H9 (cell line): Measurements from ENCODE around the gene MICAL3. TPM values are rescaled to one million over a fixed set of nuclear protein-coding genes. Genes with fewer than 3 reads are reported as not detected.

ENCODE experiments used
- DNase-seq: peaks from one replicate; pipeline ENCODE4 v3.0.0-alpha.2; 2017
- H2AFZ ChIP-seq: one replicate; pipeline ENCODE4 v1.6.1; 2013; ENCODE audit warnings: mild to moderate bottlenecking, low read length, control low read depth, moderate library complexity
- H2AK5ac ChIP-seq: 2 replicates; pipeline ENCODE4 v1.6.1; 2013; ENCODE audit warnings: low read length, control low read depth, mixed read lengths; ENCODE audit not compliant: insufficient read length
- H2BK120ac ChIP-seq: one replicate; pipeline ENCODE4 v1.6.1; 2013; ENCODE audit warnings: low read depth, mild to moderate bottlenecking, low read length, control low read depth, inconsistent platforms; ENCODE audit not compliant: poor library complexity, severe bottlenecking
- H2BK12ac ChIP-seq: 2 replicates; pipeline ENCODE4 v1.6.1; 2013; ENCODE audit warnings: low read length, control low read depth, mixed read lengths, low read depth; ENCODE audit not compliant: insufficient read length
- H2BK15ac ChIP-seq: 2 replicates; pipeline ENCODE4 v1.6.1; 2013; ENCODE audit warnings: low read depth, low read length, control low read depth
- H2BK20ac ChIP-seq: one replicate; pipeline ENCODE4 v1.6.1; 2013; ENCODE audit warnings: low read depth, mild to moderate bottlenecking, low read length, control low read depth, inconsistent platforms; ENCODE audit not compliant: poor library complexity, severe bottlenecking
- H2BK5ac ChIP-seq: 2 replicates; pipeline ENCODE4 v1.6.1; 2013; ENCODE audit warnings: low read length, control low read depth, mixed read lengths; ENCODE audit not compliant: insufficient read length
- H3K14ac ChIP-seq: 2 replicates; pipeline ENCODE4 v1.6.1; 2013; ENCODE audit warnings: low read length, control low read depth; ENCODE audit not compliant: insufficient read depth
- H3K18ac ChIP-seq: 2 replicates; pipeline ENCODE4 v1.6.1; 2013; ENCODE audit warnings: low read depth, mild to moderate bottlenecking, mixed read lengths, low read length, control low read depth; ENCODE audit not compliant: insufficient read length
- H3K23ac ChIP-seq: 2 replicates; pipeline ENCODE4 v1.6.1; 2013; ENCODE audit warnings: low read length, control low read depth, mixed read lengths, low read depth; ENCODE audit not compliant: insufficient read length
- H3K23me2 ChIP-seq: 2 replicates; pipeline ENCODE4 v1.6.1; 2013; ENCODE audit warnings: low read depth, mild to moderate bottlenecking, mixed read lengths, low read length, control low read depth; ENCODE audit not compliant: insufficient read length, poor library complexity, severe bottlenecking
- H3K27ac ChIP-seq: 2 replicates; pipeline ENCODE4 v1.5.1; 2013; ENCODE audit warnings: low read length, control low read depth, mixed read lengths, low read depth; ENCODE audit not compliant: insufficient read length
- H3K27me3 ChIP-seq: 2 replicates; pipeline ENCODE4 v1.6.1; 2013; ENCODE audit warnings: low read length, control low read depth, inconsistent platforms; ENCODE audit not compliant: insufficient read depth
- H3K4ac ChIP-seq: 2 replicates; pipeline ENCODE4 v1.6.1; 2013; ENCODE audit warnings: low read depth, mild to moderate bottlenecking, control low read depth, inconsistent platforms, low read length, moderate library complexity
- H3K4me1 ChIP-seq: 2 replicates; pipeline ENCODE4 v1.6.1; 2013; ENCODE audit warnings: low read length, control low read depth, inconsistent platforms; ENCODE audit not compliant: insufficient read depth
- H3K4me2 ChIP-seq: 2 replicates; pipeline ENCODE4 v1.6.1; 2013; ENCODE audit warnings: low read length, control low read depth, mixed read lengths; ENCODE audit not compliant: insufficient read length, insufficient read depth
- H3K56ac ChIP-seq: 2 replicates; pipeline ENCODE4 v1.6.1; 2013; ENCODE audit warnings: low read depth, mild to moderate bottlenecking, mixed read lengths, low read length, control low read depth; ENCODE audit not compliant: insufficient read length
- H3K79me1 ChIP-seq: 2 replicates; pipeline ENCODE4 v1.6.1; 2013; ENCODE audit warnings: low read depth, mild to moderate bottlenecking, moderate library complexity, low read length, control low read depth, inconsistent platforms; ENCODE audit not compliant: insufficient read depth, poor library complexity, severe bottlenecking
- H3K79me2 ChIP-seq: 2 replicates; pipeline ENCODE4 v1.6.1; 2013; ENCODE audit warnings: low read length, control low read depth, inconsistent platforms; ENCODE audit not compliant: insufficient read depth
- H3K9ac ChIP-seq: 2 replicates; pipeline ENCODE4 v1.6.1; 2013; ENCODE audit warnings: low read length, control low read depth, mixed read lengths; ENCODE audit not compliant: insufficient read length; ENCODE audit errors: extremely low read depth
- H3K9me3 ChIP-seq: one replicate; pipeline ENCODE4 v1.6.1; 2013; ENCODE audit warnings: low read depth, low read length, inconsistent platforms; ENCODE audit not compliant: control insufficient read depth
- H3T11ph ChIP-seq: one replicate; pipeline ENCODE4 v1.6.1; 2013; ENCODE audit warnings: mild to moderate bottlenecking, low read length, control low read depth, inconsistent platforms
- H4K20me1 ChIP-seq: one replicate; pipeline ENCODE4 v1.6.1; 2013; ENCODE audit not compliant: control insufficient read depth, insufficient read length, insufficient read depth
- H4K5ac ChIP-seq: 2 replicates; pipeline ENCODE4 v1.6.1; 2013; ENCODE audit warnings: low read depth, mild to moderate bottlenecking, mixed read lengths, low read length, control low read depth; ENCODE audit not compliant: insufficient read length
- H4K8ac ChIP-seq: replicated peaks from 2 replicates; pipeline ENCODE4 v1.6.1; 2013; ENCODE audit warnings: low read length, control low read depth, mixed read lengths, low read depth; ENCODE audit not compliant: insufficient read length
- H4K91ac ChIP-seq: 2 replicates; pipeline ENCODE4 v1.6.1; 2013; ENCODE audit warnings: low read depth, mild to moderate bottlenecking, moderate library complexity, mixed read lengths, low read length, control low read depth; ENCODE audit not compliant: insufficient read length
- H3K27ac Mint-ChIP-seq, 3 experiments: 2 replicates in 2 of 3; 3 replicates in 1 of 3; pipeline ENCODE4 v1.8.0; 2020 to 2021; ENCODE audit warnings: mixed read lengths in 3 of 3, mild to moderate bottlenecking in 1 of 3, moderate library complexity in 1 of 3
- H3K27me3 Mint-ChIP-seq: 2 replicates; pipeline ENCODE4 v1.8.0; 2021; ENCODE audit warnings: low read depth, mild to moderate bottlenecking, moderate library complexity, mixed read lengths
- H3K36me3 Mint-ChIP-seq, 3 experiments: 2 replicates in 2 of 3; 3 replicates in 1 of 3; pipeline ENCODE4 v1.8.0; 2020 to 2021; ENCODE audit warnings: low read depth in 3 of 3, mixed read lengths in 3 of 3; ENCODE audit not compliant: insufficient read depth in 1 of 3
- H3K4me1 Mint-ChIP-seq, 2 experiments: 2 replicates each; pipeline ENCODE4 v1.8.0; 2020; ENCODE audit warnings: mixed read lengths in 2 of 2
- H3K4me3 Mint-ChIP-seq, 2 experiments: 2 replicates in 1 of 2; 3 replicates in 1 of 2; pipeline ENCODE4 v1.8.0; 2020 to 2021; ENCODE audit warnings: mild to moderate bottlenecking in 2 of 2, mixed read lengths in 2 of 2, moderate library complexity in 1 of 2
- H3K9me3 Mint-ChIP-seq, 2 experiments: 2 replicates in 1 of 2; 3 replicates in 1 of 2; pipeline ENCODE4 v1.8.0; 2020; ENCODE audit warnings: mild to moderate bottlenecking in 2 of 2, mixed read lengths in 2 of 2, moderate library complexity in 1 of 2
- WGBS: extraction: QIAGEN DNeasy Blood & Tissue Kit; methylation state at CpG from one replicate; pipeline ENCODE4 v1.1.7; 2013; ENCODE audit warnings: missing lambda C conversion rate, low lambda C conversion rate, mixed read lengths; ENCODE audit not compliant: insufficient read length; ENCODE audit errors: extremely low coverage; 5-methylcytosine and 5-hydroxymethylcytosine counted together
- total RNA-seq: library from RNA; stranded (reverse); gene quantifications from 2 replicates; pipeline ENCODE4 v1.2.1, GENCODE V29; 2021
- TF ChIP-seq, protein P1 (sequence below): fragments of 200-600 bp; sonication (generic); conservative IDR thresholded peaks from 3 replicates; pipeline ENCODE4 v1.8.0; 2021; ENCODE audit warnings: antibody characterized with exemption, mild to moderate bottlenecking

MICAL3 gene
- total RNA-seq, 1 experiment from 2014 or later, result 50.2 TPM

DNA sequence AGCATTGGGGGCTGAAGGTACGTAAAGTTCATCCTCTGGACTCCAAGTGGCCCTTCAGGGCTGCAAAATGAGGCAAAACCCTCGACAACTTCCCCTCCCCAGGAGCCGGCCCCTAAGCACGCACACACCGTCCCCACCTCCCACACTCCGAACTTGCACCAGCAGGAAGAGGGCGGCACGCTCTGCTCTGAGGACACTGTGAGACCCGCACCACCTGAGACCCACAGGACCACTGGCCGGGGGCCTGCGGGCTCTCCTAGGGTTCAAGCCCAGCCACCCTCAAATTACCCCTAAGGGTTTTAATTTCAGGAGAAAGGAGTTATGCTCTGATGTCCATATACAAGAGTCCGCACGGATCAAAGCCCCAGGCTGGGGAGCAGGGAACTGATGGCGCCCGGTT is 200.4 kb downstream of the MICAL3 start:
- no peak overlapping the region for H2BK15ac ChIP-seq
- H3K23ac ChIP-seq, result no peak overlapping the region
- H2BK120ac ChIP-seq, result no peak overlapping the region
- no peak overlapping the region for H3K27ac ChIP-seq
- H4K91ac ChIP-seq, result no peak overlapping the region
- H3K9me3 ChIP-seq, result no peaks in the 10 kb centered on the region
- H2BK20ac ChIP-seq, result no peak overlapping the region
- peaks cover 2% of the 10 kb centered on the region for H4K20me1 ChIP-seq
- H3K18ac ChIP-seq, result no peak overlapping the region
- no peak overlapping the region for H3K4me3 Mint-ChIP-seq
- WGBS, result no CpG with 5 or more reads among the region's 15 CpGs
- no peaks in the 10 kb centered on the region for H3K27me3 ChIP-seq
- TF ChIP-seq, protein P1, sequence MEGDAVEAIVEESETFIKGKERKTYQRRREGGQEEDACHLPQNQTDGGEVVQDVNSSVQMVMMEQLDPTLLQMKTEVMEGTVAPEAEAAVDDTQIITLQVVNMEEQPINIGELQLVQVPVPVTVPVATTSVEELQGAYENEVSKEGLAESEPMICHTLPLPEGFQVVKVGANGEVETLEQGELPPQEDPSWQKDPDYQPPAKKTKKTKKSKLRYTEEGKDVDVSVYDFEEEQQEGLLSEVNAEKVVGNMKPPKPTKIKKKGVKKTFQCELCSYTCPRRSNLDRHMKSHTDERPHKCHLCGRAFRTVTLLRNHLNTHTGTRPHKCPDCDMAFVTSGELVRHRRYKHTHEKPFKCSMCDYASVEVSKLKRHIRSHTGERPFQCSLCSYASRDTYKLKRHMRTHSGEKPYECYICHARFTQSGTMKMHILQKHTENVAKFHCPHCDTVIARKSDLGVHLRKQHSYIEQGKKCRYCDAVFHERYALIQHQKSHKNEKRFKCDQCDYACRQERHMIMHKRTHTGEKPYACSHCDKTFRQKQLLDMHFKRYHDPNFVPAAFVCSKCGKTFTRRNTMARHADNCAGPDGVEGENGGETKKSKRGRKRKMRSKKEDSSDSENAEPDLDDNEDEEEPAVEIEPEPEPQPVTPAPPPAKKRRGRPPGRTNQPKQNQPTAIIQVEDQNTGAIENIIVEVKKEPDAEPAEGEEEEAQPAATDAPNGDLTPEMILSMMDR, result no peak
- H3K36me3 Mint-ChIP-seq, result peaks cover 4 to 12% (median 4%) of the 10 kb centered on the region in 3 experiments; a peak in 5 of 7 replicates
- H4K5ac ChIP-seq, result no peak overlapping the region
- no peak overlapping the region for H3K9ac ChIP-seq
- no peaks in the 10 kb centered on the region for H3K79me1 ChIP-seq
- no peak overlapping the region for H2BK12ac ChIP-seq
- H3K4me2 ChIP-seq, result no peak overlapping the region
- H3K4me1 Mint-ChIP-seq, result no peaks in the 10 kb centered on the region
- no peak overlapping the region for H3K4ac ChIP-seq
- H4K8ac ChIP-seq, result no peak overlapping the region
- no peak overlapping the region for H2AK5ac ChIP-seq
- H3K14ac ChIP-seq, result no peak overlapping the region
- no peak overlapping the region for H3K56ac ChIP-seq
- no peak for DNase-seq
- no peaks in the 10 kb centered on the region for H3K23me2 ChIP-seq
- H2BK5ac ChIP-seq, result no peak overlapping the region
- no peaks in the 10 kb centered on the region for H3K27me3 Mint-ChIP-seq
- no peaks in the 10 kb centered on the region for H3K9me3 Mint-ChIP-seq
- H3K4me1 ChIP-seq, result no peaks in the 10 kb centered on the region
- no peak overlapping the region for H2AFZ ChIP-seq
- H3K27ac Mint-ChIP-seq, result no peak overlapping the region
- H3T11ph ChIP-seq, result no peak overlapping the region
- no peaks in the 10 kb centered on the region for H3K79me2 ChIP-seq
